ENCODE data around the gene RBM47.
"Not testable (repeated sequence)": the region's sequence is repeated elsewhere in the genome, so short reads cannot be mapped to it uniquely, and the experiment has no call there.

Gene RBM47

GRCh38 chr4:40399578-40399977, 230.1 kb downstream of the RBM47 start:
- DNase-seq, result no peak

DNA sequence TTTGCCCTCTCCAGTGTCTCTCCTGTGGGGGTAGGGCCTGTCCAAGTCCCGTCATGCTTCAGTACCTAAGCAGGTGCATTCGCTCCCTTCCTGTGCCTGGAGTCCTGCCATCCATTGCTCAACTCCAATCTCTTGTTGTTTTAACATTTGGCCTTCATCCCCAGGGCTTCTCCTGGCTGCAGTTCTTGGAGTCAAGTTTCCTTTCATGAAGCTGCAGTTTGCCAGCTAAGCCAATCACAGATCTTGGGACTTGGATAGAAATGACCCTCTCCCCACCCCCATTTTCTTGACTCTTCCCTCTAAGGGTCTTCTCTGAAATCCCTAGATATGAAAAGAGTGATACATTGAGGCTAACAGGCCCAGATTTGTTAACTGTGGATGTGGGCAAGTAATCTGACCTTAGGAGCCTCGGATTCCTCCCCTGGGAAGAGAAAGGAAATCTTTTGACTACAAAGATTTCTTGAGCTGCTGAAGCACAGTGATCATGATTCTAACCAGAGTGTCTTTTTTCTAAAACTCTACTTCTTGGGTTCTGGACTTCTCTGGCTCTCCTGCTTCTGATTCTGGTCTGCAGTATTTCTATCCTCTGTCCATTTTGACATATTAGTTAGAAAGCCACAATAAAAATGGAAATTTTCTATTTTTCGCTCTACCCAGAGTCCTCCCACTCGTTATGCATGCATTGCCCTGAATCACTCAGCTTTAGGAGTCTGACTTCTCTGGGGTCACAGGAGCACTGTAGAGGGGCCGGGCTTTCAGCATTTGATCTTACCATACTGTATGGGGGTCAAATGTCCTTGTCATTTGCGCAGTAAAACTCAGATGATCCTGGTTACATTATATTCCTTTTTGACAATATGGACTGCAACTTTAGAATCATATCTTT, 233.5 kb downstream of the RBM47 start:
- no peak for DNase-seq

- DNase-seq, result no peak
These were observed 234.3 kb downstream of the RBM47 start for GRCh38 chr4:40395166-40395900.

GRCh38 chr4:40394236-40394635, 235.4 kb downstream of the RBM47 start:
- no peak for DNase-seq

- not testable (repeated sequence) for DNase-seq
These were observed 237.4 kb downstream of the RBM47 start for GRCh38 chr4:40392241-40392640.

DNA sequence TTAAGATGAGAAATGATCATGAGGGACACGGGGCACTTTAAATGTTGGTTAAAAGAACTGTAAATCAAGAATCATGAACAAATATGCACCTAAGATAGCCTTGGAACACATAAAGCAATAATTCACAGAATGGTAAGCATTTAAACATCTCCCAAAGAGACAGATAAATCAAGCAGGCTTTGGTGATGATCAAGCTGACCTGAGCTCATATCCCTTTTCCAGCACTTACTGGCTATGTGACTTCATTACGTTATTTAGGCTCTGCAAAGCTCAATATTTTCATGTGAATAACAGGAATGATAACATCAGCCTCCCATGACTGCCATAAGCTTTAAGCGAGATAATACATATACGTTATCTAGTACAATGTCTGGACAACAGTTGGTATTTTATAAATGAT, 239.7 kb downstream of the RBM47 start:
- DNase-seq, result no peak

DNA sequence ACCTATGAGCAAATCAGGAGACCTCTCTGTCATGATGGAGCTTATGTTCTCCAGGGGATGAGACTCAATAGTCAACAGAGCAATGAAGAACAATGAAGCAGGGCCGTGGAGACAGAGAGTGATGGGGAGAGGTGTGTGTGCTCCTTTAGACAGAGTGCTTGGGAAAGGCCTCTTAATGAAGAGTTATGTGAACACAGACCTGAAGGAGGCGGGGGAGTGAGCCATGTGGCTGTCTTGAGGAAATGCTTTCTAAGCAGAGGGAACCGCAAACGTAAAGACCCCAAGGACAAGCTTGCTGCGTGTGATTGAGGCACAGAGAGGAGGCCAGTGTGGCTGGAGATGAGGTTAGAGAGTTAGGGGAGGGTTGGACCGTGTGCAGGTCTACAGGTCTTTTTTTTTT, 241.4 kb downstream of the RBM47 start:
- DNase-seq, result no peak

- no peak for DNase-seq
These were observed 249.0 kb downstream of the RBM47 start for GRCh38 chr4:40380647-40381046.

- DNase-seq, result no peak
These were observed 250.4 kb downstream of the RBM47 start for GRCh38 chr4:40379248-40379647.

DNA sequence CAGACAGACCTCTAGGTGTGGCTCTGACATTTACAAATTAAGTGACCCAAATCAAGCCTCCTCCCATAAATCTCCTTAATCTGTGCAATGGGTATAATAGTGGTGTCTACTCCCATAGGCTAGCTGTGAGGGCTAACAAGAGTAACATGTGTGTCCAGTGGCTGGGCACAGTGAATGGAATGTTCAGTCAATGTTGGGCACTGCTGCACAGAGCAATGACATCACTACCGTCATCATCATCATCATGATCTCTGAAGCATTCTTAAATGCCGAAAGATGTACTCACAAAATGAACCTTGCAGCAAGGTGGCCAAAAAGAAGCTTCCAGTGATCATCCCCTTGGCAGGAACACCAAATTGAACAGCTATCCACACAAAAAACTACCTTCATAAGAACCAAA, 251.0 kb downstream of the RBM47 start:
- no peak for DNase-seq

DNA sequence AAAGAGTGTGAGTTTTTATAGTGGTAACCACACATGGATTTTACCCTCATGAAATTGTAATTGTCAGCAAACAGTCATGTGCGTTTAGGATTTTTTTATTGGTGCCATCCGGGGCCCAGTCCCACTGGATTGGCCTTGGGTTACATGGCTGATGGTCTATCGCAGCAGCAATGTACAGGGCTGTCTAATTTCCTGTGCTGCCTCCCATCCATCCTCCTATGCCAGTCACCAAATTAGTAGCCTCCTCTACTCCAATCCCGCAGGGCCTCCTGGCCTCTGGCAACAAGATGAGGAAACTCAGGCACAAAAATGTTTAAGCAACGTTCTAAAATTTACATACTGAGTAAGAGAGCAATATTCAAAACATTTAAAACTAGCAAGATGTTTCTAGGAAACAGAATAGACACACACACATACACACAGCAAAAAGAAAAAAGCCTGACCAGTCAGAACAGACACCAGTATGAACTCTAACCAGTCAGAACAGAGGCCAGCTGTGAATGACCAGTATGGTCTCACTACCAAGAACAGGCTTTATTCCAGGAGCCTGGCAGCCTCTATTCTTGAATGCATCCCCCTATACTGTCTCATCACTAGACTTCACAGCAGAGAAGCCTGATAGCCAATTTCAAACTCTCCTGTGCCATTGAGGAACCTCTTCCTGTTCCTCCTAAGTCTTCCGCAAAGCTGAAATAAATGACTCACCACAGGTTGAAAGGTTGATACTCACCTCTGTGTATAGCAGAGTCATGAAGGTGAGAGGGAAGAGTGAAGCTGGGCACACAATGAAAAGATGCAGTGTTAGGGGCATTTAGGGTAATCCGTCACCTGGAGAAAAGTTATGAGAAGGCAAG, 251.9 kb downstream of the RBM47 start:
- no peak for DNase-seq

GRCh38 chr4:40375620-40376019, 254.0 kb downstream of the RBM47 start:
- DNase-seq, result no peak

DNA sequence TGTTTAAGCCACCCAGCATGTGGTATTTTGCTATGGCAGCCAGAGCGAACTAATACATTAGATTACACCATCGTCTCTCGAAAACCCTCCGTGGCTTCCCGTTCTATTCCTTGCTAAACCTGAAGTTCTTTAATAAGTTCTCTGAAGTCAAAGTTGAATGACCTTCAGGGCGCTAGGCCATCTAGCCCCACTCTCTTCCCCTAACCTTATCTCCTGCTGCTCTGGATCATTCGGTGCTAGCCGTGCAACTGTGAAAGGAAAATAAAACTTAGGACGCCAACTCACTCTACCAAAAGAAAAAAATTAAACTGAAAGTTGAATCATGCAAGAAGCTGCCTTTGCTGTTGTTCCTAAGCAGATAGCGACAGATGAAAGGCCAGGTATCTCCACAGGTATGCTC, 254.6 kb downstream of the RBM47 start:
- no peak for DNase-seq

DNA sequence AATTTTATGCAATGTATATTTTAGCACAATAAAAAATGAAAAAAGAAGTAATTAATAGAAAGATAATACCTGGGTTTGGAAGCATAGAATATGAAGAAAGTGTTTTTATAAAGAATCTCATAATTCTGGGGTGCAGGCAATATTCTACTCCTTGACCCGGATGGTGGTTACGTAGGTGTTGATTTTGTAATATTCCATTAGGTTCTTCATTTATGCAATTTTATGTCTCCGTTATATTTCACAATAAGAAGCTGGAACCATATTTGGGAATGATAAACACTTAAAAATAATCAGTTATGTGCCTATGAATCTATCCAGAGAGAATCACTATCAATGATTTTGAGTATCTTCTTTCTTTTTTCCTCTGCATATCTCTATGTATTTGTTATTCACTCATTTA, 256.0 kb downstream of the RBM47 start:
- no peak for DNase-seq
